ENCODE measurements around the gene CALML6. TPM values are rescaled to one million over a fixed set of nuclear protein-coding genes. Genes with fewer than 3 reads are reported as not detected.

CALML6 gene
- total and polyA plus RNA-seq, 2 of the 4 experiments (the other 2 are of a cell fraction): 0.91 TPM; not detected in 1

- Histone ChIP-seq H3K27ac (ENCODE audit: insufficient read depth, low read length) (no peak overlapping the region), H3K4me1 (ENCODE audit: control insufficient read depth, insufficient read depth, low read length) (no peaks in the 10 kb centered on the region), H3K4ac (ENCODE audit: low read depth, low read length) (no peak overlapping the region), H2BK15ac (ENCODE audit: low read depth, low read length) (no peak overlapping the region), H4K5ac (ENCODE audit: low read depth, low read length) (no peak overlapping the region), H3K27me3 (ENCODE audit: control insufficient read depth, insufficient read depth, low read length) (peaks cover 35% of the 10 kb centered on the region), H2BK20ac (ENCODE audit: low read depth, low read length) (no peak overlapping the region), H3K9me1 (ENCODE audit: insufficient read depth, low read length) (0 out of 2 replicates have a peak, but pooled peaks cover 3% of the 10 kb centered on the region), H3K23ac (ENCODE audit: low read depth, low read length) (no peak overlapping the region), H2AK5ac (ENCODE audit: low read depth, low read length) (no peak overlapping the region), H4K91ac (ENCODE audit: insufficient read depth, low read depth, low read length) (no peak overlapping the region), H2BK120ac (ENCODE audit: low read depth, low read length) (no peak overlapping the region), H2AFZ (replicated peaks; ENCODE audit: low read length, poor library complexity) (no peak overlapping the region), H3K4me2 (ENCODE audit: low read depth, low read length) (no peak overlapping the region), H4K20me1 (ENCODE audit: insufficient read depth, low read length) (no peaks in the 10 kb centered on the region), H2BK5ac (ENCODE audit: low read depth, low read length, poor library complexity, severe bottlenecking) (no peak overlapping the region), H3K36me3 (ENCODE audit: control insufficient read depth, insufficient read depth, low read length) (no peaks in the 10 kb centered on the region), H3K18ac (ENCODE audit: low read depth, low read length) (no peak overlapping the region), H4K8ac (ENCODE audit: low read depth in 2 of 2, low read length in 2 of 2) (no peak overlapping the region), H2AK9ac (replicated peaks; ENCODE audit: low read depth, low read length, poor library complexity) (no peak overlapping the region), H3K79me1 (ENCODE audit: low read depth in 1 of 2, low read length in 2 of 2) (no peaks in the 10 kb centered on the region), H3K4me3 (ENCODE audit: insufficient read depth, low read depth, low read length) (no peak overlapping the region), H3K14ac (replicated peaks; ENCODE audit: low read depth, low read length) (no peak overlapping the region), H3K9me3 (ENCODE audit: control insufficient read depth, insufficient read depth, low read length) (no peaks in the 10 kb centered on the region), H3K56ac (ENCODE audit: extremely low read depth, insufficient read depth, low read length) (no peak overlapping the region), H3K9ac (ENCODE audit: low read depth, low read length) (no peak overlapping the region)
- dilution Hi-C loops (cut with HindIII; ENCODE audit: low sequenced_read_pairs, unreplicated experiment) (no loop called here), intact Hi-C loops (cut with micrococcal nuclease) (no loop called here), in situ Hi-C loops (cut with MboI; ENCODE audit: low sequenced_read_pairs) (no loop called here)
- 52% methylated on average over 12 of the region's 14 CpGs; no CpG with 5 or more reads in 1 of the 2 experiments for WGBS, 2 experiments (ENCODE audit: extremely low coverage in 2 of 2, insufficient read length in 1 of 2)
- ChIA-PET CTCF (no interaction called here), POLR2A (ENCODE audit: unreplicated experiment) (no interaction called here)
- ATAC-seq (ENCODE audit: low read depth) (no peak), DNase-seq (no peak)
- BruUV-seq (replicated peaks): no TSS peak
- TF ChIP-seq MXI1 (IDR thresholded peaks at IDR 0.05; ENCODE audit: borderline replicate concordance, low read depth, low read length) (no peak), NFE2L2 (IDR thresholded peaks at IDR 0.05; ENCODE audit: low read depth, low read length) (no peak), FOS (IDR thresholded peaks at IDR 0.05; ENCODE audit: low read depth, low read length) (no peak), CTCF (conservative IDR thresholded peaks at IDR 0.05; ENCODE audit: low read depth, low read length) (no peak), CHD1 (IDR thresholded peaks at IDR 0.05; ENCODE audit: low read depth, low read length) (no peak), RCOR1 (IDR thresholded peaks at IDR 0.05; ENCODE audit: insufficient replicate concordance, low read length) (no peak), BHLHE40 (IDR thresholded peaks at IDR 0.05; ENCODE audit: low read depth, low read length) (no peak), CEBPB (IDR thresholded peaks at IDR 0.05; ENCODE audit: low read depth, low read length) (no peak), MAZ (IDR thresholded peaks at IDR 0.05; ENCODE audit: borderline replicate concordance, low read depth, low read length) (no peak), USF2 (IDR thresholded peaks at IDR 0.05; ENCODE audit: low read depth, low read length) (no peak), ELK1 (IDR thresholded peaks at IDR 0.05; ENCODE audit: borderline replicate concordance, low read depth, low read length) (no peak), RAD21 (IDR thresholded peaks at IDR 0.05; ENCODE audit: low read length) (no peak), POLR2A (IDR thresholded peaks at IDR 0.05; ENCODE audit: low read depth, low read length) (no peak), SMC3 (IDR thresholded peaks at IDR 0.05; ENCODE audit: low read depth, low read length) (no peak), MAFK (IDR thresholded peaks at IDR 0.05; ENCODE audit: low read depth, low read length) (no peak)
These were observed 32.4 kb downstream of the CALML6 start for GRCh38 chr1:1947493-1947892.

Data from IMR-90 (cell line).